ENCODE data around the gene GRM1.
"Not testable (repeated sequence)": the region's sequence is repeated elsewhere in the genome, so short reads cannot be mapped to it uniquely, and the experiment has no call there.

GRM1 gene

DNA sequence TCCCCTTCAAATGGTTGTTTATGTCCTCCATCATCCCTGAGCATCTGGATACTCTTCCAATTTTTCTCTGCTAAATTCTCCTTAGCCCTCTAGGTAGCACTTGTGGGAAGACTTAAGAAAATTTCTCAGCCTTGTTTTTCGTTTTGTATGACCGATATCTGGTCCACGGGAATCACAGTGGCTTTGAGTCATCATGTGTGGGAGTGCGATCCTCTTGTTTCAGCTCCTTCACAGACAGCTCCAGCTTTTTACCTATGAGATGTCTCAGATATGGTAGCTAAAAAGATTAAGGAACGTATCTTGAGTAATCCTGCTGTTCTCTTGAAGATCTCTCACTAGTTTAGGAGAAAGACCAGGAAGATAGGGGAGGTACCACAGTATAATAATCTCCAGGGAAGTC lies 196.1 kb downstream of the GRM1 start:
- ATAC-seq, result no peak
- TF ChIP-seq PPARA (CRISPR knock-in tag; IDR thresholded peaks at IDR 0.05; ENCODE audit: borderline replicate concordance) (no peak), SNAI2 (CRISPR knock-in tag; IDR thresholded peaks at IDR 0.05) (no peak), ISL1 (CRISPR knock-in tag; IDR thresholded peaks at IDR 0.05) (no peak), CSRNP3 (CRISPR knock-in tag; IDR thresholded peaks at IDR 0.05) (no peak), CREB5 (CRISPR knock-in tag; IDR thresholded peaks at IDR 0.05; ENCODE audit: low read depth) (no peak), ZNF8 (CRISPR knock-in tag; IDR thresholded peaks at IDR 0.05) (no peak), TOX (CRISPR knock-in tag; IDR thresholded peaks at IDR 0.05; ENCODE audit: borderline replicate concordance) (no peak), ZNF70 (CRISPR knock-in tag; IDR thresholded peaks at IDR 0.05) (no peak), ZNF565 (CRISPR knock-in tag; conservative IDR thresholded peaks at IDR 0.05; ENCODE audit: low read depth) (no peak), CSDC2 (CRISPR knock-in tag; IDR thresholded peaks at IDR 0.05) (no peak), BACH2 (CRISPR knock-in tag; IDR thresholded peaks at IDR 0.05; ENCODE audit: borderline replicate concordance) (no peak)
- TF ChIP-seq, protein P1, sequence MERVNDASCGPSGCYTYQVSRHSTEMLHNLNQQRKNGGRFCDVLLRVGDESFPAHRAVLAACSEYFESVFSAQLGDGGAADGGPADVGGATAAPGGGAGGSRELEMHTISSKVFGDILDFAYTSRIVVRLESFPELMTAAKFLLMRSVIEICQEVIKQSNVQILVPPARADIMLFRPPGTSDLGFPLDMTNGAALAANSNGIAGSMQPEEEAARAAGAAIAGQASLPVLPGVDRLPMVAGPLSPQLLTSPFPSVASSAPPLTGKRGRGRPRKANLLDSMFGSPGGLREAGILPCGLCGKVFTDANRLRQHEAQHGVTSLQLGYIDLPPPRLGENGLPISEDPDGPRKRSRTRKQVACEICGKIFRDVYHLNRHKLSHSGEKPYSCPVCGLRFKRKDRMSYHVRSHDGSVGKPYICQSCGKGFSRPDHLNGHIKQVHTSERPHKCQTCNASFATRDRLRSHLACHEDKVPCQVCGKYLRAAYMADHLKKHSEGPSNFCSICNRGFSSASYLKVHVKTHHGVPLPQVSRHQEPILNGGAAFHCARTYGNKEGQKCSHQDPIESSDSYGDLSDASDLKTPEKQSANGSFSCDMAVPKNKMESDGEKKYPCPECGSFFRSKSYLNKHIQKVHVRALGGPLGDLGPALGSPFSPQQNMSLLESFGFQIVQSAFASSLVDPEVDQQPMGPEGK (CRISPR knock-in tag; IDR thresholded peaks at IDR 0.05; ENCODE audit: borderline replicate concordance), result no peak

DNA sequence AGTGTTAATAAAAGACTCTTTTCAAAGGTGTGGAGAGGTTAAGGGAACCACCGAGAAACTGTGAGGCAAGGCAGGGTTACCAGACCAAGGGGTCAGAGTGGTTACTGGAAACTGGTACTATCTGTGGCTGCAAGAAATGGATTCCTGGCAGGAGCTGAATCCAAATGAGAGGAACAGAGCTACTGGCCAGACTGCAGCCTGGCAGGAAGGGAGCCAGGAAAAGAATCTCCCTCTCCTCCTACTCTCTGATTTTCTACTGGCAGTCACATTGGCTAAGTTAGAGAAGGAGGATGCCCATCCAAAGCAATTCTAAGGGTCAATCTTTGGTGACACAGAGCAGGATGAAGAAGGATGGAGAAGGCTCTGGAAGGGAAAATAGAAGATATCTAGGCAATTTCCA lies 211.5 kb downstream of the GRM1 start:
- TF ChIP-seq ZNF8 (CRISPR knock-in tag; IDR thresholded peaks at IDR 0.05) (no peak), RARB (CRISPR knock-in tag; IDR thresholded peaks at IDR 0.05) (no peak), ZC3H10 (CRISPR knock-in tag; IDR thresholded peaks at IDR 0.05) (no peak), CREB5 (CRISPR knock-in tag; IDR thresholded peaks at IDR 0.05; ENCODE audit: low read depth) (no peak), CSDC2 (CRISPR knock-in tag; IDR thresholded peaks at IDR 0.05) (no peak), BACH2 (CRISPR knock-in tag; IDR thresholded peaks at IDR 0.05; ENCODE audit: borderline replicate concordance) (no peak), PPARA (CRISPR knock-in tag; IDR thresholded peaks at IDR 0.05; ENCODE audit: borderline replicate concordance) (no peak), ISL1 (CRISPR knock-in tag; IDR thresholded peaks at IDR 0.05) (no peak)
- no peak for ATAC-seq

GRCh38 chr6:146240807-146241206 lies 211.9 kb downstream of the GRM1 start:
- no peak for ATAC-seq
- TF ChIP-seq, protein P2, sequence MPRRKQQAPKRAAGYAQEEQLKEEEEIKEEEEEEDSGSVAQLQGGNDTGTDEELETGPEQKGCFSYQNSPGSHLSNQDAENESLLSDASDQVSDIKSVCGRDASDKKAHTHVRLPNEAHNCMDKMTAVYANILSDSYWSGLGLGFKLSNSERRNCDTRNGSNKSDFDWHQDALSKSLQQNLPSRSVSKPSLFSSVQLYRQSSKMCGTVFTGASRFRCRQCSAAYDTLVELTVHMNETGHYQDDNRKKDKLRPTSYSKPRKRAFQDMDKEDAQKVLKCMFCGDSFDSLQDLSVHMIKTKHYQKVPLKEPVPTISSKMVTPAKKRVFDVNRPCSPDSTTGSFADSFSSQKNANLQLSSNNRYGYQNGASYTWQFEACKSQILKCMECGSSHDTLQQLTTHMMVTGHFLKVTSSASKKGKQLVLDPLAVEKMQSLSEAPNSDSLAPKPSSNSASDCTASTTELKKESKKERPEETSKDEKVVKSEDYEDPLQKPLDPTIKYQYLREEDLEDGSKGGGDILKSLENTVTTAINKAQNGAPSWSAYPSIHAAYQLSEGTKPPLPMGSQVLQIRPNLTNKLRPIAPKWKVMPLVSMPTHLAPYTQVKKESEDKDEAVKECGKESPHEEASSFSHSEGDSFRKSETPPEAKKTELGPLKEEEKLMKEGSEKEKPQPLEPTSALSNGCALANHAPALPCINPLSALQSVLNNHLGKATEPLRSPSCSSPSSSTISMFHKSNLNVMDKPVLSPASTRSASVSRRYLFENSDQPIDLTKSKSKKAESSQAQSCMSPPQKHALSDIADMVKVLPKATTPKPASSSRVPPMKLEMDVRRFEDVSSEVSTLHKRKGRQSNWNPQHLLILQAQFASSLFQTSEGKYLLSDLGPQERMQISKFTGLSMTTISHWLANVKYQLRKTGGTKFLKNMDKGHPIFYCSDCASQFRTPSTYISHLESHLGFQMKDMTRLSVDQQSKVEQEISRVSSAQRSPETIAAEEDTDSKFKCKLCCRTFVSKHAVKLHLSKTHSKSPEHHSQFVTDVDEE (CRISPR knock-in tag; IDR thresholded peaks at IDR 0.05), result no peak
- TF ChIP-seq ZFP3 (CRISPR knock-in tag; IDR thresholded peaks at IDR 0.05) (no peak), PPARA (CRISPR knock-in tag; IDR thresholded peaks at IDR 0.05; ENCODE audit: borderline replicate concordance) (no peak), RARB (CRISPR knock-in tag; IDR thresholded peaks at IDR 0.05) (no peak), ZC3H10 (CRISPR knock-in tag; IDR thresholded peaks at IDR 0.05) (no peak), ARNTL (CRISPR knock-in tag; IDR thresholded peaks at IDR 0.05; ENCODE audit: borderline replicate concordance, low read depth) (no peak), OSR1 (CRISPR knock-in tag; IDR thresholded peaks at IDR 0.05) (no peak), ZNF70 (CRISPR knock-in tag; IDR thresholded peaks at IDR 0.05) (no peak)
- TF ChIP-seq, protein P1 (CRISPR knock-in tag; IDR thresholded peaks at IDR 0.05; ENCODE audit: borderline replicate concordance), result no peak

DNA sequence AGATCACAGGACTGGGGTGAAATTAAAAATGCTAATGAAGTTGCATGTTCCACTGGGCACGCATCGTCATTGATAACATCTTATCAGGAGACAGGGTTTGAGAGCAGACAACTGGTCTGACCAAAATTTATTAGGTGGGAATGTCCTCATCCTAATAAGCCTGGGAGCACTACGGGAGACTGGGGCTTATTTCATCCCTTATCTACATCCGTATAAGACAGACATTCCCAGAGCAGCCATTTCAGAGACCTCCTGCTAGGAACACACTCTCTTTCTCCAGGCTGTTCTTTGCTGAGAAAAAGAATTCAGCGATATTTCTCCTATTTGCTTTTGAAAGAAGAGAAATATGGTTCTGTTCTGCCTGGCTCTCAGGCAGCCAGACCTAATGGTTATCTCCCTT lies 214.8 kb downstream of the GRM1 start:
- not testable (repeated sequence) for ATAC-seq

Measured in SK-N-SH treated with all-trans-retinoic acid at 6 μM for 48 hours (cell line).